ENCODE data around the gene TEX14.

Gene TEX14

GRCh38 chr17:58514770-58515157 is 177.1 kb downstream of the TEX14 start:
- FAIRE-seq (no peak), DNase-seq (ENCODE audit: insufficient read length, low spot score) (no peak)
- TF ChIP-seq PAX5 (IDR thresholded peaks at IDR 0.05; ENCODE audit: insufficient read depth, low read length, severe bottlenecking) (no peak), POU2F2 (IDR thresholded peaks at IDR 0.05; ENCODE audit: low read depth, low read length) (no peak), SPI1 (IDR thresholded peaks at IDR 0.05; ENCODE audit: low read depth, low read length) (no peak)

- peak; percentile 51 for FAIRE-seq
- peak; percentile 87 for DNase-seq (ENCODE audit: insufficient read length, low spot score)
Measured at GRCh38 chr17:58513965-58514769, 177.7 kb downstream of the TEX14 start, which contains the start of gene MTMR4. Gene MTMR4 (minus strand): TSS chr17:58514638. CDS start chr17:58514407, 231 bp downstream.

GRCh38 chr17:58513267-58513964 is 178.4 kb downstream of the TEX14 start:
- TF ChIP-seq PAX5 (IDR thresholded peaks at IDR 0.05; ENCODE audit: insufficient read depth, low read length, severe bottlenecking) (no peak), SPI1 (IDR thresholded peaks at IDR 0.05; ENCODE audit: low read depth, low read length) (no peak), POLR2AphosphoS5 (IDR thresholded peaks at IDR 0.05; ENCODE audit: low read depth, low read length) (no peak), TAF1 (IDR thresholded peaks at IDR 0.05; ENCODE audit: low read depth, low read length) (no peak), POLR2A (IDR thresholded peaks at IDR 0.05; ENCODE audit: low read depth, low read length) (no peak; the same call in 1 of the 2 replicates), POU2F2 (IDR thresholded peaks at IDR 0.05; ENCODE audit: low read depth, low read length) (no peak)
- no peak for DNase-seq (ENCODE audit: insufficient read length, low spot score)
- FAIRE-seq: no peak

More at GRCh38 chr17:58513965-58514769, 177.7 kb downstream of the TEX14 start, which contains the start of gene MTMR4:
- no peak for TF ChIP-seq POLR2A (IDR thresholded peaks at IDR 0.05; ENCODE audit: low read depth, low read length)
- 0 out of 2 replicates have a peak, but pooled peaks have one; percentile 30 for TF ChIP-seq POU2F2 (IDR thresholded peaks at IDR 0.05; ENCODE audit: low read depth, low read length)
- no peak for TF ChIP-seq POLR2AphosphoS5 (IDR thresholded peaks at IDR 0.05; ENCODE audit: low read depth, low read length)

- DNase-seq (ENCODE audit: insufficient read length, low spot score) (no peak), FAIRE-seq (no peak)
- TF ChIP-seq SPI1 (IDR thresholded peaks at IDR 0.05; ENCODE audit: low read depth, low read length): peak; percentile 16; the same call in 1 of the 2 replicates
- TF ChIP-seq POLR2A (IDR thresholded peaks at IDR 0.05; ENCODE audit: low read depth, low read length): no peak
Measured at GRCh38 chr17:58510075-58510474, 181.8 kb downstream of the TEX14 start.

DNA sequence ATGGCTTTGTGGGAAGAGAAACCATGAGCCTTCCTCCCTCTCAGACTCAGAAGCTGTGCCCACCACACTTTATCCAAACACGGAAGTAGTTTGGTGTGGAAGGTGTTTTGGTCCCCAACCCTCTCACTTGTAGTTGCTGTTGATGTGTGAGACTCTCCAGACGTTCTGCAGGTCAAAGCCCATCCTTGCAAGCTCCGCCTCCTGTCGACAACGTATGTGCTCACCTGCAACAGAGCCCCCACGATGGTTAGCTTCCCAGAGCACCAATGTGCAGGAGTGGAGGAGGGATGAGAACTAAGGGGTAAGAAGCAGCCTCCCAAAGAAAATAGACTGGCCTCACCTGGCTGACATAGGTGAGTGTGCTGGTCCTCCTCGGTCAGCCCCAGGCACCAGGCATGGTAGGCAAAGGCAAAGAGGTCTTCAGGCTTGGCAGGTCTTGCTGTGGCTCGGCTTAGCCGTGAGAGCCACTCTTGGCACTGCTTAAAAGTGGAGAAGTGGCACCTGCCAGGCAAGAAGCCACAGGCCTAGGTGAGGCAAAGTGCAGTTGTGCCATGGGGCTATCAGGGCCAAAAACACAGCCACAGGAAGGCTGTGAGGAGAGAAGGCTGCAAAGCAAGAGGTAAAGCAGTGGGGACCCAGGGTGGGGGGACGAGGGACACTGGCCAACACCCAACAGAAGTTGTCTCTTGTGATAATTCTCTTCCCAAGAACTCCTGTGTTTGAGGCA is 183.3 kb downstream of the TEX14 start:
- TF ChIP-seq POLR2AphosphoS5 (IDR thresholded peaks at IDR 0.05; ENCODE audit: low read depth, low read length) (no peak), TAF1 (IDR thresholded peaks at IDR 0.05; ENCODE audit: low read depth, low read length) (no peak), SPI1 (IDR thresholded peaks at IDR 0.05; ENCODE audit: low read depth, low read length) (no peak), POU2F2 (IDR thresholded peaks at IDR 0.05; ENCODE audit: low read depth, low read length) (no peak), PAX5 (IDR thresholded peaks at IDR 0.05; ENCODE audit: insufficient read depth, low read length, severe bottlenecking) (no peak), POLR2A (IDR thresholded peaks at IDR 0.05; ENCODE audit: low read depth, low read length) (no peak)
- FAIRE-seq (no peak), DNase-seq (ENCODE audit: insufficient read length, low spot score) (no peak)

DNA sequence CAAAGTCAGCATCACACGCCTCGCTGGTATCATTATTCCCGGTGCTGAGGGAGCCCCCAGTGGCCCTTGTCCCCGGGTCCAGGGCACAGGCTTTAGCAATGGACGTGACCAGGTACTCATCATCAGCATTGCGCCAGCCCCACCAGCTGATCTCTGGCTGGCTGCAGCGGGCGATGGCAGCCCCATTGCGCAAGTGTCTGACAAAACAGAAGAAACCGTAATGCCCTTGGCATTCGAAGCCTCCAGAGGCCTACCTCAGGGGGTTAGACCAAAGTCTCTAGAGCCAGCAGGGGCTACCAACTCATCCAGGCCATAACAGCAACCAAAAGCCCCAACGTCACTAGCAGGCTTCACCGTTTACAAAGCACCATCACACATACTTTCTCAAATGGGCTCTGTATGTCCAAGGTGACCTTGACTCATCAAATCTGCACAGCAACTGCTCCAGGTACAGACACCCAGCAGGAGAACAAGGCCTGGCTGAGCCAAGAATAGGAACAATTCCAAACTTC is 184.7 kb downstream of the TEX14 start:
- no peak for FAIRE-seq
- TF ChIP-seq PAX5 (IDR thresholded peaks at IDR 0.05; ENCODE audit: insufficient read depth, low read length, severe bottlenecking): no peak
- no peak for DNase-seq (ENCODE audit: insufficient read length, low spot score)
